SK-N-SH (cell line): ENCODE results near the gene PEX16. TPM values are rescaled to one million over a fixed set of nuclear protein-coding genes. Genes with fewer than 3 reads are reported as not detected.

Source experiments
- CTCF ChIA-PET: fragments of 300-600, 350-600 bp; formaldehyde crosslinking; extraction: SDS; loops from one replicate; lab custom pipeline; 2021; lab: Yijun Ruan, JAX
- POLR2A ChIA-PET: fragments of 350-600 bp; sonication (Branson Sonifier 250); formaldehyde crosslinking; extraction: SDS; loops from one replicate; lab custom pipeline; 2020; ENCODE audit warnings: antibody characterized with exemption, inconsistent platforms; lab: Yijun Ruan, JAX
- DNase-seq: peaks from one replicate; pipeline ENCODE4 v3.0.0; 2012
- H2AFZ ChIP-seq: fragments of 200-600 bp; sonication (generic); 2 replicates; pipeline ENCODE4 v1.8.1; 2016; ENCODE audit warnings: antibody characterized with exemption, mild to moderate bottlenecking, low read depth
- H3F3A ChIP-seq: fragments of 200-600 bp; sonication (generic); replicated peaks from 2 replicates; pipeline ENCODE3; 2016; ENCODE audit warnings: antibody characterized with exemption, mild to moderate bottlenecking; ENCODE audit not compliant: insufficient read depth
- H3K27ac ChIP-seq, 2 experiments: fragments of 200-500 bp in 1 of 2; fragments of 200-600 bp in 1 of 2; sonication (Bioruptor generic) in 1 of 2; sonication (generic), shearing (Covaris generic) in 1 of 2; 2 replicates each; pipeline versions ENCODE4 v1.5.1 to v1.6.1; 2014 to 2016; ENCODE audit warnings: low read depth in 2 of 2, inconsistent platforms in 1 of 2, low read length in 1 of 2, mild to moderate bottlenecking in 1 of 2, mixed read lengths in 1 of 2
- H3K27me3 ChIP-seq: fragments of 200-600 bp; sonication (generic), shearing (Covaris generic); 2 replicates; pipeline ENCODE4 v1.6.1; 2016; ENCODE audit warnings: mixed run types; ENCODE audit not compliant: insufficient read depth
- H3K36me3 ChIP-seq, 2 experiments: fragments of 200-500 bp in 1 of 2; fragments of 200-600 bp in 1 of 2; sonication (Bioruptor generic) in 1 of 2; sonication (generic) in 1 of 2; replicated peaks in 1 of 2; 2 replicates each; pipeline versions ENCODE3 to v1.5.1; 2014 to 2016; ENCODE audit warnings: low read length in 1 of 2, mild to moderate bottlenecking in 1 of 2; ENCODE audit not compliant: insufficient read depth in 2 of 2, control insufficient read depth in 1 of 2
- H3K4me1 ChIP-seq, 2 experiments: fragments of 200-500 bp in 1 of 2; fragments of 200-600 bp in 1 of 2; sonication (Bioruptor generic) in 1 of 2; sonication (generic), shearing (Covaris generic) in 1 of 2; 2 replicates each; pipeline versions ENCODE4 v1.5.1 to v1.6.1; 2014 to 2016; ENCODE audit warnings: low read depth in 1 of 2, low read length in 1 of 2, mixed run types in 1 of 2; ENCODE audit not compliant: insufficient read depth in 2 of 2, control insufficient read depth in 1 of 2
- H3K4me2 ChIP-seq: fragments of 200-600 bp; sonication (generic), shearing (Covaris generic); 2 replicates; pipeline ENCODE4 v1.6.1; 2017; ENCODE audit warnings: mixed run types
- H3K4me3 ChIP-seq, 2 experiments: fragments of 200-500 bp in 1 of 2; fragments of 200-600 bp in 1 of 2; sonication (Bioruptor generic) in 1 of 2; sonication (generic), shearing (Covaris generic) in 1 of 2; 2 replicates each; pipeline versions ENCODE4 v1.5.1 to v1.8.1; 2014 to 2016; ENCODE audit warnings: low read depth in 2 of 2, inconsistent platforms in 1 of 2, low read length in 1 of 2, mild to moderate bottlenecking in 1 of 2, mixed read lengths in 1 of 2, moderate library complexity in 1 of 2
- H3K79me2 ChIP-seq: fragments of 200-600 bp; sonication (generic); 2 replicates; pipeline ENCODE4 v1.8.1; 2017; ENCODE audit warnings: mild to moderate bottlenecking; ENCODE audit not compliant: insufficient read depth
- H3K9ac ChIP-seq: fragments of 200-600 bp; sonication (generic); 2 replicates; pipeline ENCODE4 v1.6.1; 2017; ENCODE audit warnings: mixed run types
- H3K9me2 ChIP-seq: fragments of 200-600 bp; sonication (generic); 2 replicates; pipeline ENCODE4 v1.6.1; 2017; ENCODE audit warnings: mixed run types
- H3K9me3 ChIP-seq: fragments of 200-600 bp; sonication (generic); 2 replicates; pipeline ENCODE4 v1.6.1; 2017; ENCODE audit warnings: mixed run types, mild to moderate bottlenecking, moderate library complexity
- H4K20me1 ChIP-seq: fragments of 200-600 bp; sonication (generic); 2 replicates; pipeline ENCODE4 v1.6.1; 2017; ENCODE audit warnings: mild to moderate bottlenecking, mixed run types; ENCODE audit not compliant: insufficient read depth
- FOXJ3 ChIP-seq: sonication (generic); formaldehyde crosslinking; IDR thresholded peaks from 2 replicates; pipeline ENCODE4 v1.5.1; 2020; ENCODE audit warnings: mild to moderate bottlenecking, missing genetic modification reagents
- IRF3 ChIP-seq: fragments of 150-350 bp; IDR thresholded peaks from 2 replicates; pipeline ENCODE4 v1.6.1; 2016; ENCODE audit warnings: mild to moderate bottlenecking, low read depth, low read length
- JUND ChIP-seq: IDR thresholded peaks from 2 replicates; pipeline ENCODE4 v1.4.0; 2012
- MAX ChIP-seq: IDR thresholded peaks from 2 replicates; pipeline ENCODE4 v1.4.0; 2012; ENCODE audit warnings: low read depth
- MEF2A ChIP-seq: IDR thresholded peaks from 2 replicates; pipeline ENCODE4 v1.4.0; 2012; ENCODE audit warnings: low read depth, borderline replicate concordance
- PBX3 ChIP-seq: IDR thresholded peaks from 2 replicates; pipeline ENCODE4; 2012
- REST ChIP-seq: IDR thresholded peaks from 2 replicates; pipeline ENCODE4 v1.6.1; 2012; ENCODE audit warnings: mild to moderate bottlenecking, low read depth, low read length, moderate library complexity
- ZBTB33 ChIP-seq: IDR thresholded peaks from 2 replicates; pipeline ENCODE4 v1.4.0; 2012; ENCODE audit warnings: low read depth, borderline replicate concordance
- WGBS: methylation state at CpG from one replicate; pipeline ENCODE4 v1.1.6; 2017; ENCODE audit warnings: low lambda C conversion rate; 5-methylcytosine and 5-hydroxymethylcytosine counted together
- polyA plus RNA-seq, 3 experiments: library from polyadenylated mRNA; depleted of rRNA; stranded (reverse); fragments of >200 nt; gene quantifications; 2 replicates each; pipeline ENCODE4 v1.2.3, GENCODE V29; 2012

The PEX16 gene
- polyA plus RNA-seq, 1 of the 3 experiments (the other 2 are of a cell fraction) = 46.4 TPM

- ChIA-PET CTCF (interaction anchor here (0.6 to 1.5 kb wide), 3 partner anchors 19 to 82 kb away, joined by 3 to 8 read pairs (median 4); no protein-coding TSS in a partner anchor), POLR2A (no interaction called here)
- no peak for TF ChIP-seq MAX
- no peak for TF ChIP-seq IRF3
- peak; percentile 77 for TF ChIP-seq REST
- TF ChIP-seq PBX3 = no peak
- no peak for TF ChIP-seq FOXJ3 (CRISPR knock-in tag)
- no peak for TF ChIP-seq MEF2A
- no peak for TF ChIP-seq JUND
- H3K9ac ChIP-seq = no peak overlapping the region
- no peak overlapping the region for H3K4me2 ChIP-seq
- no peaks in the 10 kb centered on the region for H3K9me2 ChIP-seq
- H3K27ac ChIP-seq = no peak overlapping the region
- H3F3A ChIP-seq = no peaks in the 10 kb centered on the region
- no peaks in the 10 kb centered on the region for H3K9me3 ChIP-seq
- 93% methylated on average over 6 of the region's 6 CpGs for WGBS
- H3K27me3 ChIP-seq = no peaks in the 10 kb centered on the region
- H2AFZ ChIP-seq = no peak overlapping the region
- H4K20me1 ChIP-seq = no peaks in the 10 kb centered on the region
- no peak for DNase-seq
- H3K79me2 ChIP-seq = no peaks in the 10 kb centered on the region
- H3K36me3 ChIP-seq = no peaks in the 10 kb centered on the region
- H3K4me3 ChIP-seq = no peak overlapping the region
- no peaks in the 10 kb centered on the region; a peak in 1 of 4 replicates for H3K4me1 ChIP-seq
Measured at GRCh38 chr11:45924927-45925326, 7.2 kb upstream of the PEX16 start.

- Histone ChIP-seq H3K36me3 (no peaks in the 10 kb centered on the region), H3K27me3 (no peaks in the 10 kb centered on the region), H3K4me3 (no peak overlapping the region), H3K4me2 (no peak overlapping the region), H3K9me3 (no peaks in the 10 kb centered on the region), H3K9ac (no peak overlapping the region), H2AFZ (no peak overlapping the region), H3F3A (no peaks in the 10 kb centered on the region), H3K27ac (no peak overlapping the region), H3K9me2 (no peaks in the 10 kb centered on the region), H4K20me1 (no peaks in the 10 kb centered on the region), H3K79me2 (no peaks in the 10 kb centered on the region), H3K4me1 (no peaks in the 10 kb centered on the region; a peak in 1 of 4 replicates)
- no peak for DNase-seq
- ChIA-PET CTCF (interaction anchor here (0.6 to 1.5 kb wide), 4 partner anchors 18 to 82 kb away, joined by 3 to 8 read pairs (median 4); no protein-coding TSS in a partner anchor), POLR2A (no interaction called here)
- no peak for TF ChIP-seq ZBTB33
- WGBS = 91% methylated on average over 18 of the region's 22 CpGs
Measured at GRCh38 chr11:45924036-45924915, 6.6 kb upstream of the PEX16 start.
